ENCODE data around the gene DOK7.

DNA sequence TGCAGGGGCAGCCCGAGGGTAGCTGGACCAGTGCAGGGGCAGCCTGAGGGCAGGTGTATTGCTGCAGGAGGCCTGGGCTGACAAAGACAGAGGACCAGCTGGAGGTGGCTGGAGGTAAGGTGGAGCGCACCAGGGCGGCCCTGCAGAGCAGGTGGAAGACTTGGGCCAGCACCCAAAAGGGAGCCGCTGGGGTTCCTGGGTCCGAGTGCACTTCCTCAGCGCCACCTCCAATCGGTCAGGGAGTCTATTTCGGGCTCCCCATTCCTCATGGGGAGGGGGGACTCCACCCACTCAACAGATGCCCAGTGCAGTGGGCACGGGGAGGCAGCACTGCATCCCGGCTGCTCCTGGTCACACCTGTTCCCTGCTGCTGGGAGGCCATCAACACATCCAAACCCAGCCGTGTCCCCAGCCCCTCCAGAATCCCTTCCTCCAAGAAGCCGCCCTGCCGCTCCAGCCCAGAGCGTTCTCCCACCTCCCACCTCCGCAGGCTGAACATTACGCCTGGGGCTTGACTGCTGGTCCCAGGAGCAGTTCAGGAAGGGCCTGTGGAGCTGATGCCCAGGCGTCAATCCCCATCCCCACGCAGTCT lies 67.7 kb downstream of the DOK7 start:
- TF ChIP-seq CTCF (IDR thresholded peaks at IDR 0.05), result no peak
- TF ChIP-seq POLR2A (IDR thresholded peaks at IDR 0.05), result no peak
